Left kidney (tissue), 2 donors: ENCODE data around the gene PCCA. TPM values are rescaled to one million over a fixed set of nuclear protein-coding genes. Genes with fewer than 3 reads are reported as not detected.
"Not testable (repeated sequence)": the region's sequence is repeated elsewhere in the genome, so short reads cannot be mapped to it uniquely, and the experiment has no call there.

Experiments used
- DNase-seq: peaks from one replicate; pipeline ENCODE4 v3.0.0-alpha.2; 2013
- polyA plus RNA-seq: library from polyadenylated mRNA; unstranded; fragments of 120-200 nt; gene quantifications from one replicate; pipeline ENCODE4 v1.2.1, GENCODE V29; 2013; ENCODE audit not compliant: insufficient read length

PCCA gene
- polyA plus RNA-seq, 1 donor = 64.7 TPM

DNA sequence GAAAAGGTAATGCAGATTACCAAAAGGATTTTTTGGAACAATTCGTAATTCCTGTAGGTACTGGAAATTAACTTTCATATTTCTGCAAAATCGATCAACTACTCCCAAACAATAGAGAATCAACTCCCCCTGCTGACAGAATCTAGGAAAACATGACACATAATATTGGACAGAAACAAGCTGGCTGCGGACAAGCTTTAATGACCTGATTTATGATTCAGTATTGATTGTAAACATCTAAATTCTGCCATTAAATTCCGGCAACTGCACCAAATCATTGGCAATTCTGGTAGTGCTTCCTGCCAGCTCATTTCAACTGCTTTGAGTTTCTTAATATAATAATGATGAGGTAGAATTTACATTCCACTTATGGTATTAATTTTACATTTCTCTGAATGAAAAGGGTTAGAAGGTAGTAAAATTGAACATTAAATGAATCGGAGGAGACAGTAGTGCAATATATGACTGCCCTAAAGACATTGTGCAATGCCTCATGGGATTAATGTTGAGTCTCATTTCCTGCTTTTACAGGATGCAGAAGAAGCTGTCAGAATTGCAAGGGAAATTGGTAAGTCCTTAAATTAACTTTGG, 146.5 kb downstream of the PCCA start:
- DNase-seq = peak; percentile 45

DNA sequence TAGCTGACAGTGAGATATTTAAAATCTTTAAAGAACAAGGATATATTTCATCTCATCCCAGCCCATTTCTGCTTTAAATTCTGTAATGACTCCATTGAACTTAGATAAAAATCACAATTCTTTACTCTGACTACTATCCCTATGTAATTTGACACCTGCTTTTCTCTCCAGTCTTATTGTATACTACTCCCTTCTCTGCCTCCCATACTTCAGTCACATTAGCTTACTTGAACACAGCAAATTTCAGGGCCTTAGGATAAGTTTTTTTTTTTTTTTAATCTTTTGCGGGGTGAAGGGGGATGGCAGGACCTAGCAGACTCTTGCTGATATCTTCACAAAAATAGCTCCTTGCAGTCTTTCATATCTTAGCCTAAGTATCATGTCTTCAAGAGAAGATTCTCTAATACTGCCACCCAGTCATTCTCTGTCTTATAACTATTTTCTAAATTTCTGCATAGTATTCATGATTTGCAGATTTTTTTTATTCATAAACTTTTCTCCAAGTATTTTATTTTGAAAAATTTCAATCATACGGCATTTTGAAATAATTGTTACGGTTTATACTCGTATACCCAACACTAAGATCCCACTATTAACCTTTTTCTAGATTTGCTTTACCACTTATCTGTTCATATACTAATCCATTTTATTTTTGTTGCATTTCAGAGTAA, 151.4 kb downstream of the PCCA start:
- no peak for DNase-seq

GRCh38 chr13:100244431-100244830, 155.5 kb downstream of the PCCA start:
- DNase-seq = no peak

DNA sequence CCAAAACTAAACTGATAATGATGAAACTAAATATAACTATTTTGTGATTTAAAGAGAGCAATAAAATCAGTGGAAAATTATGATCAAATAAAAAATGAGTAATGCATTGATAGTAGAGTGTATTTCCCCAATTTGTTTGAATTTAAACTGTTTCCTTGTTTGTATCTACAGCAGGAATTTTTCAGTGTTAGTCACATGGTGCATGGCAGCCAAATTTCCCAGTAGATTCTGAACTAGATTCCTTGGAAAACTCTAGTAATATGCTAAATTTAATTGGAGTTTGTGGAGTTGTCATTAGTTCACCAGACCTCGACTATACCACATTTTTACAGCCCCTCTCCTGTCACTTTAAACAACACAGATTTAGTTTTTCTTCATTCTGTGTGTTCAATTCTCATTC, 156.2 kb downstream of the PCCA start:
- DNase-seq = no peak

DNA sequence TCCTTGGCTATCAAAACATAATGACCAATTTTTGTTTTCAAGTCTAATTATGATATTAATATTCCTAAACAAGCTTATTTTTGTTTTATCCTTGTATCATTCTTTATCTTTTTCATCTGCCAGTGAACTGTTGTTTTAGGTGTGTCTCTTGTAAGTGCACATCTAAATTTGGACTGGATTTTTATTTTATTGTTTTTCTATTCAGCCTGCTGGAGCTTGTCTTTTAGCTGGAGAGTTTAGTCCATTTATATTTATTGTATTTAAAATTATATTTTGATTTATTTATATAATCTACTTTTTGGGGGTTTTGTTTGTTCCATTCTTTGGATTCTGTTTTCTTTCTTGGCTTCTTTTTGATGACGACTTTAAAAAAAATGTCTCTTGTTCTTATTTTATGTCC, 159.0 kb downstream of the PCCA start:
- DNase-seq = no peak

- no peak for DNase-seq
Measured at GRCh38 chr13:100254002-100254401, 165.1 kb downstream of the PCCA start.

DNA sequence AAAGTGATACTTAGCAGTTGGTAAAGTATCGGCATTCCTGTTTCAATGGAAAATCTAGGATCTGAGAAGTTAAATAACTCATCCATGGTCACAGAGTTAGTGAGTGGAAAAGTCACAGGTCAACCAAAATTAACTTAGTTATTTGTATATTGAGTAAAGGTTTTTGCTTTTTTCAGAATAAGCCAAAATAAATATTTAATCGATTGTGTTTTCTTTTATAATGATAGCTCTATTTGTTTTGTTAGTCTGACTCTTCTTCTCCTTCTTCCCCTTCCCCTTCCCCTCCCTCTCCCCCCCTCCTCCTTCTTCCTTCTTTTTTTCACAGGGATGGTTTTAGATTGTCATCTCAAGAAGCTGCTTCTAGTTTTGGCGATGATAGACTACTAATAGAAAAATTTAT, 173.5 kb downstream of the PCCA start:
- no peak for DNase-seq

DNA sequence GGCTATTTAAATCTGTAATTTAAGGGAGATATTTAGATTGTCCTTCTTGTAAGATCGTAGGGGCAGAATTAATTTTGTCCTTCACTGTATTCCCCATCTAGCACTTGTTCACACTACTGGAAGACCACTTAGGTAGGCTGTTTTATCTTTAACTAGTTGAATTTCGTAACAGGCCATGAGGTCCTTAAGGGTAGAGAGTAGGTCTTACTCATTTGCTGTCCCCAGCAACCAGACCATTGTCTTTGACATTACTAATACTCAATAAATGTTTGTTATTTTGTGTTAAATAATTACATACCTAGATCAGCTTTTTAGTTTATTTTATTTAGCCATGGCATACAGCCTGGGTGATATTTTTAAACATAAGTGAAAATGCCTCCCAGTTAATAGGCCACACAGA, 177.1 kb downstream of the PCCA start:
- DNase-seq = no peak

DNA sequence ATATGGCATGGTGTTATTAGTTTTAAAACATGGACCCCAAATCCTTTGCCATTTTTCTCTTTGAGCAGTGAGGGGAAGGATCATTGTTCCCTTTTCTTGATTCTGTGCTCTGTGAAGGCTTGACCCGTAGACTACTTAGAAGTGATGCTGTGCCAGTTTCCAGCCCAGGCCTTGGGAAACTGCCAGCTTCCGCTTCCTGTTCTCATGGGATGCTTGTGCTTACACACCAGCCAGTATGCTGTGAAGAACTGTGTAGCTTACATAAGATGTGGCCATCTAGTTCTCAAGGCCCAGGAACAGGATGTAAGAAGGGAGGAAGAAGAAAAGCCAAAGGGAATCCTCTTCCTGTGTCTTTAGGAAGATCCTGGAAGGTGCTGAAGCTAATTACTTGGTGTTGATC, 180.9 kb downstream of the PCCA start:
- no peak for DNase-seq

DNA sequence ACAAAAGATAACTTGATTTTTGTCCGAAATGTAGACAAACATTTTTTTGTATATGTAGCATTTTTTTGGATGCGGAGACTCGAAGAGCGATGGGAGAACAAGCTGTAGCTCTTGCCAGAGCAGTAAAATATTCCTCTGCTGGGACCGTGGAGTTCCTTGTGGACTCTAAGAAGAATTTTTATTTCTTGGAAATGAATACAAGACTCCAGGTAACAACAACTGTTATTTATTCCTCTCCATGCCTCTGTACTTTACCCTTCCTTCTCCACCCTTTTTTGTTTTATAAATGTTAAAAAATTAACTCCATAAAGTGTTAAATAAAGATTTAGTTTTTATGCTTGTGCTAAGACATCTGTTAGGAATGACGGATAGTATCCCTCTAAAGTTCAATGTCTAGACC, 184.2 kb downstream of the PCCA start:
- no peak for DNase-seq

DNA sequence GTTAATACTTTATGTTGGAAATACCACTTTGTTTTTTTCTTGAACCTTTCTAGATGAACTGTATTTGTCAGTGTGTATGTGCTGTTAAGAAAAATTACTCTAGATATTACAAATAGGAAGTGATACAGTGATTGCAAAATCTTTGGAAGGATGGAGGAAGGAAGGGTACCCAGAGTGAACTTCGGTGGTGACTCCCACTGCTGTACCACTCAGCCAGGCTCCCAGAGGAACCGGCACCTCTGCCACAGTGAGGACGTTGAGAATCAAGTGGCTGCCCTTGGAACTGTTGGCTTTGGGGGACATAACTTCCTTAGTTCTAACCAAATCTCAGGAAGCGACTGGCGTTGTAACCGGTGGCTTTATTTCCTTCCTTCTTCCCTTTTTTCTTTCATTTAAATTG, 184.7 kb downstream of the PCCA start:
- DNase-seq = no peak

DNA sequence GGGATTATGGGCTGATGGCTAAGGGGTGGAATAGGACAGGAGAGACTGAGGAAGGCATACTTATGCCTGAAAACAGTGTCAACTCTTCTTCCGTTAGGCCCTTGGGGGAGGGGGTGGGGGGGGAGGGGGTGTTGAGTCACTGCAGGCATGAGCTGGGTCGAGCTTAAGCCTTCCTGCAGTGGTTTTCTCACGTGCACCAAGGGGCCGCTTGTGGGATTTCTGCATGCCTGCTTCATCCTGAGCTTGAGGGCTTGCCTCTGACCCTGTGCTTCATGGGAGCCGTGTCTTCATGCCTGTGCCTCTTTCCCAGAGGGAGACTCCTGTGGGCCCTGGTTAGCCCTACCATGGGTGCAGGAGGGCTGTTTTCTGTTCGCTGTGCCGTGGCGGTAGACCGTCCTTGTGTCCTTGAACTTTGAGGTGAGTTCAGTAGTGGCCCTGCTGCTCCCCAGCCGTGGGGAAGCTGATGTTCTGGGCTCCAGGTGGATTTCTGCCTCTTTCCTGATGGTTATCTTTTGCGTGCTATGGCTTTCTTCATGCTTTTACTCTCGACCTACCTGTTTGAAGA, 186.1 kb downstream of the PCCA start:
- no peak for DNase-seq

GRCh38 chr13:100275746-100276145, 186.9 kb downstream of the PCCA start:
- no peak for DNase-seq

- DNase-seq = no peak
Measured at GRCh38 chr13:100280681-100281080, 191.8 kb downstream of the PCCA start.

- DNase-seq = not testable (repeated sequence)
Measured at GRCh38 chr13:100282306-100282705, 193.4 kb downstream of the PCCA start.

DNA sequence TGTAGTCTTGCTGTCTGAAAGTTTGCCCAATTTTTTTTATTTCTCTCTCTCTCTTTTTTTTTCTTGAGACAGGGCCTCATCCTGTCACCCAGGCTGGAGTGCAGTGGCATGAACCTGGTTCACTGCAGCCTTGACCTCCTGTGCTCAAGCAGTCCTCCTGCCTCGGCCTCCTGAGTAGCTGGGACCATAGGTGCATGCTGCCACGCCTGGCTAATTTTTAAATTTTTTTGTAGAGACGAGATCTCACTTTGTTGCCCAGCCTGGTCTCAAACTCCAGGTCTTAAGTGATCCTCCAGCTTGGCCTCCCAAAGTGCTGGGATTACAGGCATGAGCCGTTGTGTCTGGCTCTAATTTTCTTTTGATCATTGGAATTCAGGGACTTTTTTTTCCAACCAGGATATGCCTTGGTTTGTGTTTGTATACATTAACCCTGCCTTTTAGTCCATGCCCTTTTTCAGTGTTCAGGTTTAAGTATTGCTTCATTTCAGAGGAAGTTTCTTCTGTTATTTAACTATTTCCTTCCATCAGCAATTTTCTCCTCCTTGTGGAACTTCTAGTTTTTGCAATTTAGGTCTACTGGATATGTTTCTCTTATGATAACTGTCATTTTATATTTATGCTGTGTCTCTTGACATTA, 201.4 kb downstream of the PCCA start:
- no peak for DNase-seq

DNA sequence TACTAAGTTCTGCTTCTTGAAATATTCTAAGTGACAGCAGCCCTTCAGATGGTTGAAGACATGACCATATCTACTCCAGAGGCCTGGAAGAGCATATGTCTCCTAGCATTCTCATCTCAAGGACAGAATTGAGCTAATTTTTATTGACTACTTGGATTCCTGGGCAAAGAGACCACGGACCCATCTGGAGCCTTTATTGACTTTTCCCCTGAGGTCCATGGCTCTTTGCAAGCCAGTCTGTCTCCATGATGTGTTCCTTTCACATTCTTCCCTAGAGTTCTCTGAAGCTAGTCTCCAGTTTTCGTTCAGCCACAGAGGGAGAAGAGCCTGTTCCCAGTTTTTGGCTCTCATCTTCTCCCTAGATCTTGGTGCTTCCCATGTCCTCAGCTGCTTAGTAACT, 202.7 kb downstream of the PCCA start:
- DNase-seq = no peak

DNA sequence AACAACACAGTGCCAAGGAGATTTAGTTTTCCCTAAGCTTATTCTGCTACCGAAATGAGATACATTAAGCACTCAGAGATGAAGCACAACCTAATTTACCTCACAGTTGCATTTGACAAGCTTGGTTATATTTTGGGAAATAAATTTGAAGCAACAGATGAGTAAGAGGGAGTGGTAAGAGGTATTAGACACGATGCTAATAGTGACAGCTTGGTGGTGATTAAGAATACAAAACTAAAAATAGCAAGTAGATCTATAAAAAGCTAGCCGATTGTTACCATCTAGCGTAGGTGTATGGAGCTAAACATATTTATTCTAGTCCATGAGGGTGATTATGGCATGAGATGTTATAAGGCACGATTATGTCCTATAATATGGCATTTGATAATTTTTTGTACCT, 208.5 kb downstream of the PCCA start:
- no peak for DNase-seq

DNA sequence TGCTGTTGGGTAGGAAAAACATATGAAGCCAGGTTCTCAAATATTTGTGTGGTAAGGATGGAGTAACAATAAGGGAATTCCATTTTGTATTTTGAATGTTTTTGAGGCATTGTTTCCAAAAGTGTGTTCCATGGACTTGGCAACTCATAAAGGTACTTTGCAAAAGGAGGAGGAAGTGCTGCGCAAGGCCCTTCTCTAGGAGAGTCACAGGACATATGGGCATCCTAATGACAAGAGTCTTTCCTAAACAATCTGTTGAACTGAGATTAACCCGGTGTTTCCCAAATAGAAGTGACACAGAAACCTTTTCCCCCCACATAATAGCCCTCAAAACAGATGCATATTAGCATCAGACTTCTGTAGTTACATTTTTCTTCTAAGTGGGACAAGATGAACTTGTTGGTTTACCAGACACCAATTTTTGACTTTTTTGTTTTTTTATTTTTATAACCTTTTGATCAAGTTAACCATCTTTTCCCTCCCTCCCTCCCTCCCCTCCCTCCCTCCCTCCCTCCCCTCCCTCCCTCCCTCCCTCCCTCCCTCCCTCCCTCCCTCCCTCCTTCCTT, 209.3 kb downstream of the PCCA start:
- DNase-seq = no peak

DNA sequence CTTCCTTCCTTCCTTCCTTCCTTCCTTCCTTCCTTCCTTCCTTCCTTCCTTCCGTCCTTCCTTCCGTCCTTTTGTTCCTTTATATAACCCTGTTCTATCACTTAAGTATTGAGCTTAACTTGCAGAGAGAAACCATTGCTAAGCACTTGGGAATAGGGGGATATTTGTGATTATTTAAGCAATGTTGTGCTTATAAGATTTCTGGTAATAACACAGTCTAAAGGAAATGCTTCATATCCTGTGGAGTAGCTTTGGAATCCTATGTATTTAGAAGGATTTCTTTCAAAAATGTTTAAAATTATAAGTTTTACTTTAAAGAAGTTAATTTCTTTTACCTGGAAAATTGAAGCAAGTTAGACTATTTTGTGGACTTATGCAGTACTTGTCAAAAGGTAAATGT, 209.8 kb downstream of the PCCA start:
- DNase-seq = no peak

GRCh38 chr13:100300243-100300642, 211.3 kb downstream of the PCCA start:
- no peak for DNase-seq

- no peak for DNase-seq
Measured at GRCh38 chr13:100300708-100301107, 211.8 kb downstream of the PCCA start.

DNA sequence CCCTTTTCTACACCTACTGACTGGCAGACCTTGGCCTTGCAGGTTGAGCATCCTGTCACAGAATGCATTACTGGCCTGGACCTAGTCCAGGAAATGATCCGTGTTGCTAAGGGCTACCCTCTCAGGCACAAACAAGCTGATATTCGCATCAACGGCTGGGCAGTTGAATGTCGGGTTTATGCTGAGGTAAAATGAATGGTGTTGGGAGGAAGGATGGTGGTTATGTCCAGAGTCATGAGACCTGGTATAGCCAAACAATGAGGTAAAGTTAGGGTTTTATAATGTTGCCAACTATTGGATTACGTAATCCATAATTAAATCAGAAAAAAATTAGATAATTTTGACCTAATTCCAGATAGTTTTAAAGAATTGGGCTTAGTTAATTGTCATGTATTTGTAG, 212.5 kb downstream of the PCCA start:
- no peak for DNase-seq
